ENCODE results near the gene HHIP.

The HHIP gene

DNA sequence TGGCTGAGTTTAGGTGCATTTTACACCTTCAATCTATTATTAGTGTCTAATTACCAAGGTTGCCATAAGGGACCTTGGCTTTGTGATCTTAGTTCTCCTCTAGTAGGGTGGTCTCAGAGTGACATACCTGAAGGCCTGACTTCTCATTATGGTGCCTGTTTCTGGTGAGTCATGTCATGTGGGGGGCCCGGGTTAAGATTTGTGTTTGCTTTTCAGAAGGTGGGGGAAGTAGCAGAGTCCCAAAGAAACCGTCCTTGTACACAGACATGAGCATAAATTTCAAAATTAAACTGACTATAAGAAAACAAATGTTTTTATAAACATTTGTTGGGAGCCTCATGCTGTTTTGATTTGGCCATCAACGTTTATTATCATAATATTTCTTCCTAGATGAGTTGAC, 74.5 kb downstream of the HHIP start:
- WGBS (ENCODE audit: insufficient coverage, insufficient read length) = no CpG with 5 or more reads among the region's 3 CpGs
- Histone ChIP-seq H3K4me3 (ENCODE audit: low read length) (no peak overlapping the region), H3K9me3 (ENCODE audit: control insufficient read depth, insufficient read depth, low read length) (no peaks in the 10 kb centered on the region), H3K27me3 (ENCODE audit: control insufficient read depth, insufficient read depth, low read length) (no peaks in the 10 kb centered on the region), H3K36me3 (ENCODE audit: control insufficient read depth, insufficient read depth, low read length) (no peaks in the 10 kb centered on the region), H3K4me1 (ENCODE audit: control insufficient read depth, insufficient read depth, low read length) (no peaks in the 10 kb centered on the region), H3K27ac (ENCODE audit: low read length) (no peak overlapping the region)
- no peak for DNase-seq (ENCODE audit: low read depth, low spot score)

DNA sequence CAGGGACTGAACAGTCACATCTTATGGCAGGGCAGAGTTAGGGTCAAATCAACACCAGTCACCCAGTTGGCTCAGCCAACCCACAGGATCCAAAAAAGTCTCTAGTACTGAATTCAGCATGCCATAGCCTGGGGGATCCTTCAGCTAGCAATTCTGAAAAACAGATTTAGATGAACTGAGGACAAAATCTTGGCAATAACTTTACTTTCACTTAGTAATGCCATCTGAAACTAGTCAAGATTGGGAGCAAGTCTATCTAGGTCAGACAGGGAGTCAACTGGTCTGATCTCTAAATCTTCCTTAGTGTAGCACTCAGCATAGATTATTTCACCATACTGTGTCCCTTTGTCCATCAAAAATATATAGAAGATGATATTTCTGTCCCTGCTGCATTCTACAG, 76.0 kb downstream of the HHIP start:
- no peak for DNase-seq (ENCODE audit: low read depth, low spot score)
- H3K9me3 ChIP-seq (ENCODE audit: control insufficient read depth, insufficient read depth, low read length) = no peaks in the 10 kb centered on the region
- no peak overlapping the region for H3K4me3 ChIP-seq (ENCODE audit: low read length)
- H3K27ac ChIP-seq (ENCODE audit: low read length) = no peak overlapping the region
- H3K36me3 ChIP-seq (ENCODE audit: control insufficient read depth, insufficient read depth, low read length) = no peaks in the 10 kb centered on the region
- no peaks in the 10 kb centered on the region for H3K27me3 ChIP-seq (ENCODE audit: control insufficient read depth, insufficient read depth, low read length)
- H3K4me1 ChIP-seq (ENCODE audit: control insufficient read depth, insufficient read depth, low read length) = no peaks in the 10 kb centered on the region

DNA sequence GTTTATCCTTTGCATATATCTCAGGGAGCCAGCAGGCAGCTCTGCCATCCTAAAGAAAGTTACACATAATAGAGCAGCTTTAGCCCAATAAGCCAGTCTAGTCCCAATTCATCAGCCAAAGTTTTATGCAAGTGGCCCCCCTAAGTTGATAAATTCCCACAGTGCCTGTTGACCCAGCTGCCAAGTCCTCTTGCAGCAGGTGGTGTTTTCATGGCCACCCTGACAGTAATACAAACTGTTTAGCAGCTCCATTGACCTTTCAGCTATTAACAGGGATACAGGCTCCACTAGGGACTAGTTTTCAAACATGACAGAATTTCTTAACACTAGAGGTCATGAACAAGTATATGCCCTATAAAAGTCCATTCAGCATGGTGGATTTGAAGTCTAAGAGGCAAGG, 77.5 kb downstream of the HHIP start:
- Histone ChIP-seq H3K36me3 (ENCODE audit: control insufficient read depth, insufficient read depth, low read length) (no peaks in the 10 kb centered on the region), H3K27ac (ENCODE audit: low read length) (no peak overlapping the region), H3K9me3 (ENCODE audit: control insufficient read depth, insufficient read depth, low read length) (no peaks in the 10 kb centered on the region)

DNA sequence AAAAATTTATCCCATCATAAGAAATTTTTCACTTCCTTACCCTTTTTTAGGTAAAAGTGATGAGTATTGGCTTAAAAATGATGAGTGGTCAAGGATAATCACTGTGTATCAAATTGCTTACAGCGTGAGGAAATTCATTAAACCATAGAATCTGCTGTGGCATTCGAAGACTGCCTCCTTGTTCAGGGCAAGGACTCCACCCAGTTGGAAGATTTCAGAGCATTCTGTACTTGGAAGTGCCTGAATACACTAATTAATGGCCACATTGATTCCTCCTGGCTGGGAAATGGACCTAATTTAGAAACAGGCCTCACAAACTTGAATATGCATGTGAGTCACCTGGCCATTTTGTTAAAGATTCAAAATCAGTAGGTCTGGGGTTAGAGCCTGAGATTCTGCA, 83.2 kb downstream of the HHIP start:
- H3K4me1 ChIP-seq (ENCODE audit: control insufficient read depth, insufficient read depth, low read length) = no peaks in the 10 kb centered on the region
- no peaks in the 10 kb centered on the region for H3K36me3 ChIP-seq (ENCODE audit: control insufficient read depth, insufficient read depth, low read length)
- H3K27ac ChIP-seq (ENCODE audit: low read length) = no peak overlapping the region
- H3K27me3 ChIP-seq (ENCODE audit: control insufficient read depth, insufficient read depth, low read length) = no peaks in the 10 kb centered on the region
- WGBS (ENCODE audit: insufficient coverage, insufficient read length) = no CpG with 5 or more reads among the region's 2 CpGs
- no peak for DNase-seq (ENCODE audit: low read depth, low spot score)
- no peak overlapping the region for H3K4me3 ChIP-seq (ENCODE audit: low read length)
- no peaks in the 10 kb centered on the region for H3K9me3 ChIP-seq (ENCODE audit: control insufficient read depth, insufficient read depth, low read length)

More for the DNA sequence above, 77.5 kb downstream of the HHIP start:
- Histone ChIP-seq H3K27me3 (ENCODE audit: control insufficient read depth, insufficient read depth, low read length) (no peaks in the 10 kb centered on the region), H3K4me3 (ENCODE audit: low read length) (no peak overlapping the region), H3K4me1 (ENCODE audit: control insufficient read depth, insufficient read depth, low read length) (no peaks in the 10 kb centered on the region)
- no peak for DNase-seq (ENCODE audit: low read depth, low spot score)

DNA sequence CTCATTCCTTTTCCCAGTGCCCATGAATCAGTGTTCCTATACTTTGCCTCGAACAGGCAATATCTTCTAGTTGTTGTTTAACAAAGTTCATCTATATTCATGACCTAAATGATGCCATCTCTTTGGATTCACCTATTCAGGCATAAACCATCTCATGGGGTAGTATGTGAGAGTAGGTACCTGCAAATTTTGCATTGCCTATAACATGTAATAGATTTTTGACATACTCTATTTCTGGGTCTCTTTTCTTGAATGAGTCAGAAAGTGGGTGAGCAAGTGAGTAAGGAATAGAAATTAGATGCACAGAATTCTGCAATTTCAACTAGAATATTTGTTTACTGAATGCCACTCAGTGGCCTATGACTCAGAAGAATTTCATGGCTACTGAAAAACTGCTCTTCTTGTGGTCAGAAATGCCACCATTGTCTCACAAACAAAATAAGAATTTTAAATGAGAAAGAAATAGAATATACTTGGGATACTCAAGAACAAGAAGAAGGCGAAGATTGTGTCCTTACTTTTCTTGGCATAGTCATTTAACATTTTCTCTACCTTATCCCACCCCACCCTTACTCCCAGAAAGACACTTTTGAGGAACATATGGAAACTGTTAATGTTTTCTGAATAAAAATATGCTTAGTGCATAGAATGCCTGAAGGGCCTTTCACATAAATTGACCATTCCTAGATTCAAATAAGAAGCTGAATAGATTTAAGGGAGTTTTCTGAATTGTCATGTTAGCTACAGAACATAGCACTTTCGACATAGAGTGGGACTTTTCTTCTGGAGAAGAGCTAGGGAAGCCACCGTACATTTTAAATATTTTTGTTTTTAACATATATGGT, 86.8 kb downstream of the HHIP start:
- no CpG with 5 or more reads among the region's 4 CpGs for WGBS (ENCODE audit: insufficient coverage, insufficient read length)
- H3K9me3 ChIP-seq (ENCODE audit: control insufficient read depth, insufficient read depth, low read length) = no peaks in the 10 kb centered on the region
- H3K4me3 ChIP-seq (ENCODE audit: low read length) = no peak overlapping the region
- no peak overlapping the region for H3K27ac ChIP-seq (ENCODE audit: low read length)
- no peak for DNase-seq (ENCODE audit: low read depth, low spot score)
- no peaks in the 10 kb centered on the region for H3K27me3 ChIP-seq (ENCODE audit: control insufficient read depth, insufficient read depth, low read length)
- H3K4me1 ChIP-seq (ENCODE audit: control insufficient read depth, insufficient read depth, low read length) = no peaks in the 10 kb centered on the region
- no peaks in the 10 kb centered on the region for H3K36me3 ChIP-seq (ENCODE audit: control insufficient read depth, insufficient read depth, low read length)

DNA sequence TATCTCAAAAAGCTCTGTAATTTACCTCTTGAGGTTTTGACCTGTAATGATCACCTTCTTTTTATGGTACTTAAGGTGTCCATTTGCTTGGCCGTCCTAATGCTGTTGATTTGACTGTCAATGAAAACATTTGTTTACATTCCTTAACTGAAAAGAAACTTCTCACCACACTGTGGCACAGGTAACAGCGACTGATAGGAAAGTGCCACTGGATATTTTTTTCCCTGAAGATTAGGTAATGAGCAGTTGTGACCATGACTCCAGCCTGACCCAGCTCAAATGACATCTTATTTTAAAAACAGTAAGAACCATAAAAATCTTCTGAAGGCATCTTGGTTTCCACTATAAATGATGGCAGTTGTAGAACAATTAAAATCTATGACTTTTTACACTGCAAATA, 87.6 kb downstream of the HHIP start:
- Histone ChIP-seq H3K9me3 (ENCODE audit: control insufficient read depth, insufficient read depth, low read length) (no peaks in the 10 kb centered on the region), H3K27me3 (ENCODE audit: control insufficient read depth, insufficient read depth, low read length) (no peaks in the 10 kb centered on the region), H3K27ac (ENCODE audit: low read length) (no peak overlapping the region), H3K36me3 (ENCODE audit: control insufficient read depth, insufficient read depth, low read length) (no peaks in the 10 kb centered on the region), H3K4me3 (ENCODE audit: low read length) (no peak overlapping the region), H3K4me1 (ENCODE audit: control insufficient read depth, insufficient read depth, low read length) (no peaks in the 10 kb centered on the region)
- no CpG with 5 or more reads among the region's 2 CpGs for WGBS (ENCODE audit: insufficient coverage, insufficient read length)
- DNase-seq (ENCODE audit: low read depth, low spot score) = no peak

DNA sequence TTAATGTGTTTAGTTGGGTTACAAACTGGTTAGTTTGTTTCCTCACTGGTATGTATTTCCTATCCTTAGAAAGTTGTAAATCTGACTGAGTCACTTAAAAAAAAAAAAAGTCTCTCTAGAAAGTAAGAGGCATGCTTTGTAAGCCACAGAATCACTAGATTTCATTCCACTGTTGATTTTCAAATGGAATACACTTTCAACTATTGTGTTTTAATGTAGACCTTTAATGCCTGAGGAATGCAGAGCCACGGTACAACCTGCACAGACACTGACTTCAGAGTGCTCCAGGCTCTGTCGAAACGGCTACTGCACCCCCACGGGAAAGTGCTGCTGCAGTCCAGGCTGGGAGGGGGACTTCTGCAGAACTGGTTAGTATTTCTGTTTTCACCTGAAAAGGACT, 88.6 kb downstream of the HHIP start:
- H3K4me1 ChIP-seq (ENCODE audit: control insufficient read depth, insufficient read depth, low read length) = no peaks in the 10 kb centered on the region
- WGBS (ENCODE audit: insufficient coverage, insufficient read length) = no CpG with 5 or more reads among the region's 4 CpGs
- H3K4me3 ChIP-seq (ENCODE audit: low read length) = no peak overlapping the region
- H3K9me3 ChIP-seq (ENCODE audit: control insufficient read depth, insufficient read depth, low read length) = no peaks in the 10 kb centered on the region
- DNase-seq (ENCODE audit: low read depth, low spot score) = no peak
- H3K36me3 ChIP-seq (ENCODE audit: control insufficient read depth, insufficient read depth, low read length) = no peaks in the 10 kb centered on the region
- H3K27ac ChIP-seq (ENCODE audit: low read length) = no peak overlapping the region
- H3K27me3 ChIP-seq (ENCODE audit: control insufficient read depth, insufficient read depth, low read length) = no peaks in the 10 kb centered on the region

DNA sequence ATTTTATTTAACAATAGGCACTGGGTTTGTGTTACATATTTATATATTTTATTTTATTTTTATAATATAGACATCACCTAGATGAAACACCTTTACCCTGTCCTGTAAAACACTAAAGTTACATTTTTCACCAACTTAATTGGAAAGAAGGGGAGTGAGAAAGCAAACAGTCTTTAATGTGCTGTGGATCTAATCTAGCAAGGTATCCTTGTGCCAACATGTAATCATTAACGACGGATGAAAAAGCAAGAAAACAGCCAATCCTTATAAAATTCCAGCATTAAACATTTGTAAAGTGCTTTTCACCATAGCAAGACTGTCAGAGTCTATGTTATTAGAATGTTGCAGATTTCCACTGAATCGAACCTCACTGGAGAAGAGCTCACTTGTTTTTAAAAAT, 92.7 kb downstream of the HHIP start:
- WGBS (ENCODE audit: insufficient coverage, insufficient read length) = no CpG with 5 or more reads among the region's 3 CpGs
- Histone ChIP-seq H3K27ac (ENCODE audit: low read length) (no peak overlapping the region), H3K27me3 (ENCODE audit: control insufficient read depth, insufficient read depth, low read length) (no peaks in the 10 kb centered on the region), H3K36me3 (ENCODE audit: control insufficient read depth, insufficient read depth, low read length) (no peaks in the 10 kb centered on the region), H3K4me1 (ENCODE audit: control insufficient read depth, insufficient read depth, low read length) (no peaks in the 10 kb centered on the region), H3K4me3 (ENCODE audit: low read length) (no peak overlapping the region), H3K9me3 (ENCODE audit: control insufficient read depth, insufficient read depth, low read length) (no peaks in the 10 kb centered on the region)
- DNase-seq (ENCODE audit: low read depth, low spot score) = no peak

DNA sequence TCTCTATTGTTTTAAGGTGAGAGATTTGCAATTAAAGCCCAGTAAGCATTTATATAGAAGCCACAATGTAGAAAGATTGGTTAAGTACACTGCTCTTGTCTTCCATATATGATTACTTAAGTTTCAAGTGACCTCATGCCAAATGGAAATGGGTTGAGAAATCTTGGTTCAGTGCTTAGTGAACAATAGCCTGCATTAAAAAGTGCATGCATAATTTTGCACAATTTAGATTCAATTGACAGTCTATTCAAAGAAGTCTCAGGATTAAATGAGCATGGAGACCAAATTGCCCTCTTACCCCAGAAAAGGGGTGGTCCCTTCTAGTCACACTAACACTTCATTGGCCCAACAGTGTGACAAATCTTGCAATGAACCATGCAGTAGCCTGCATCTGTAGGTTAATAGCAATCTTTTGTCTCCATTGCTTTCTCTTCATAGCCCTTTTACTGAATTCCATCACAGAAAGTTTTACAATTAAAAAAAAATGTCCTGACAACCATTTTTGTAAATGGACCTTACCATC, 93.6 kb downstream of the HHIP start:
- no peak overlapping the region for H3K4me3 ChIP-seq (ENCODE audit: low read length)

DNA sequence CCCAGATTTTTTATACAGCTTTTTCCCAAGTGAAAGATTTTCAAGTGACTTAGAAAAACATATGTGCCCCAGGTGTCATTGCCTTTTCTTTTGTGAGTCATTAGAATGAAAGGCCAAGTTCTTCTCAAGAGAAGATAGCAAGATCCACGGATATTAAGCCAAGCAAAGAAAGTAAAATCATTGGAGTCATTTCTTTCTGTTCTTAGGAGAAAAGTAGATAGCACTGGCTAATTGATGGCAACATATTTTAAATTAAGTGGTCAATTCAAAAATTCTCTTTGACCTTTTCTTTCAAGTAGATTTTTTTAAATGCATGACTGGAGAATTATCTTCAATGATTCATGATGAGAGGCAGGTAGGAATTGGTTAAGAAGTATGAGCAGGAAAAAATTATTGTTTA, 94.4 kb downstream of the HHIP start:
- DNase-seq (ENCODE audit: low read depth, low spot score) = no peak
- no peaks in the 10 kb centered on the region for H3K9me3 ChIP-seq (ENCODE audit: control insufficient read depth, insufficient read depth, low read length)
- WGBS (ENCODE audit: insufficient coverage, insufficient read length) = no CpG with 5 or more reads among the region's 1 CpG

More for the DNA sequence above, 93.6 kb downstream of the HHIP start:
- Histone ChIP-seq H3K4me1 (ENCODE audit: control insufficient read depth, insufficient read depth, low read length) (no peaks in the 10 kb centered on the region), H3K36me3 (ENCODE audit: control insufficient read depth, insufficient read depth, low read length) (no peaks in the 10 kb centered on the region), H3K27ac (ENCODE audit: low read length) (no peak overlapping the region), H3K27me3 (ENCODE audit: control insufficient read depth, insufficient read depth, low read length) (no peaks in the 10 kb centered on the region), H3K9me3 (ENCODE audit: control insufficient read depth, insufficient read depth, low read length) (no peaks in the 10 kb centered on the region)
- no peak for DNase-seq (ENCODE audit: low read depth, low spot score)

More for the DNA sequence above, 94.4 kb downstream of the HHIP start:
- no peaks in the 10 kb centered on the region for H3K36me3 ChIP-seq (ENCODE audit: control insufficient read depth, insufficient read depth, low read length)
- H3K27ac ChIP-seq (ENCODE audit: low read length) = no peak overlapping the region
- no peaks in the 10 kb centered on the region for H3K27me3 ChIP-seq (ENCODE audit: control insufficient read depth, insufficient read depth, low read length)
- H3K4me3 ChIP-seq (ENCODE audit: low read length) = no peak overlapping the region
- H3K4me1 ChIP-seq (ENCODE audit: control insufficient read depth, insufficient read depth, low read length) = no peaks in the 10 kb centered on the region

Measured in iPS DF 6.9 (cell line).